Neural progenitor cell (in vitro differentiated cells): ENCODE data around the gene DNAJC1. TPM values are rescaled to one million over a fixed set of nuclear protein-coding genes. Genes with fewer than 3 reads are reported as not detected.

Source experiments
- DNase-seq: peaks from one replicate; pipeline ENCODE4 v3.0.0-alpha.2; 2016; ENCODE audit warnings: low spot score
- H2AFZ ChIP-seq: fragments of 200-600 bp; sonication (generic); replicated peaks from 2 replicates; pipeline ENCODE4 v1.6.1; 2016; ENCODE audit warnings: antibody characterized with exemption
- H3F3A ChIP-seq: fragments of 200-600 bp; sonication (generic); 2 replicates; pipeline ENCODE4 v1.6.1; 2016; ENCODE audit warnings: antibody characterized with exemption, low read depth
- H3K27ac ChIP-seq: fragments of 200-600 bp; sonication (generic); 2 replicates; pipeline ENCODE4 v1.5.1; 2016; ENCODE audit warnings: mild to moderate bottlenecking
- H3K27me3 ChIP-seq: fragments of 200-600 bp; sonication (generic); 2 replicates; pipeline ENCODE4 v1.6.1; 2016; ENCODE audit warnings: mild to moderate bottlenecking, moderate library complexity
- H3K36me3 ChIP-seq: fragments of 200-600 bp; sonication (generic); 2 replicates; pipeline ENCODE4 v1.5.1; 2016
- H3K4me1 ChIP-seq: fragments of 200-600 bp; sonication (generic); 2 replicates; pipeline ENCODE4 v1.6.1; 2016; ENCODE audit warnings: mixed run types
- H3K4me2 ChIP-seq: fragments of 200-600 bp; sonication (generic); 2 replicates; pipeline ENCODE4 v1.6.1; 2016
- H3K4me3 ChIP-seq: fragments of 200-600 bp; sonication (generic); 2 replicates; pipeline ENCODE4 v1.5.1; 2016
- H3K79me2 ChIP-seq: fragments of 200-600 bp; sonication (generic); 2 replicates; pipeline ENCODE4 v1.6.1; 2016; ENCODE audit warnings: low read depth
- H3K9ac ChIP-seq: fragments of 200-600 bp; sonication (generic); 2 replicates; pipeline ENCODE4 v1.6.1; 2016
- H3K9me3 ChIP-seq: fragments of 200-600 bp; sonication (generic); 2 replicates; pipeline ENCODE4 v1.5.1; 2016; ENCODE audit warnings: low read depth
- H4K20me1 ChIP-seq: fragments of 200-600 bp; sonication (generic); 2 replicates; pipeline ENCODE4 v1.6.1; 2016; ENCODE audit warnings: low read depth
- H3K27ac Mint-ChIP-seq: 3 replicates; pipeline ENCODE4 v1.8.0; 2021; ENCODE audit warnings: mixed read lengths
- H3K27me3 Mint-ChIP-seq: 2 replicates; pipeline ENCODE4 v1.8.0; 2022; ENCODE audit warnings: low read depth, mild to moderate bottlenecking, inconsistent platforms, moderate library complexity, mixed read lengths; ENCODE audit not compliant: insufficient read depth
- H3K36me3 Mint-ChIP-seq: 3 replicates; pipeline ENCODE4 v1.8.0; 2021; ENCODE audit warnings: mixed read lengths
- H3K4me1 Mint-ChIP-seq: 3 replicates; pipeline ENCODE4 v1.8.0; 2021; ENCODE audit warnings: mixed read lengths
- H3K4me3 Mint-ChIP-seq: 3 replicates; pipeline ENCODE4 v1.8.0; 2021; ENCODE audit warnings: mild to moderate bottlenecking, moderate library complexity, mixed read lengths
- H3K9me3 Mint-ChIP-seq: 3 replicates; pipeline ENCODE4 v1.8.0; 2020; ENCODE audit warnings: mixed read lengths
- EZH2 ChIP-seq: fragments of 200-600 bp; sonication (generic); IDR thresholded peaks from 2 replicates; pipeline ENCODE4 v1.6.1; 2017; ENCODE audit warnings: antibody characterized with exemption, mild to moderate bottlenecking, moderate library complexity
- EZH2phosphoT487 ChIP-seq: fragments of 200-600 bp; sonication (generic); IDR thresholded peaks from 2 replicates; pipeline ENCODE4 v1.6.1; 2017; ENCODE audit warnings: antibody characterized with exemption
- total RNA-seq: library from RNA; depleted of rRNA; stranded (reverse); fragments of >200 nt; gene quantifications from 2 replicates; pipeline ENCODE4 v1.2.3, GENCODE V29; 2015; ENCODE audit warnings: low replicate concordance
- TF ChIP-seq, protein P1 (sequence below): fragments of 200-600 bp; sonication (generic); IDR thresholded peaks from 2 replicates; pipeline ENCODE4 v1.5.1; 2017; ENCODE audit warnings: antibody characterized with exemption, mild to moderate bottlenecking

Gene DNAJC1
- total RNA-seq, 1 donor from 2014 or later = 55.3 TPM

DNA sequence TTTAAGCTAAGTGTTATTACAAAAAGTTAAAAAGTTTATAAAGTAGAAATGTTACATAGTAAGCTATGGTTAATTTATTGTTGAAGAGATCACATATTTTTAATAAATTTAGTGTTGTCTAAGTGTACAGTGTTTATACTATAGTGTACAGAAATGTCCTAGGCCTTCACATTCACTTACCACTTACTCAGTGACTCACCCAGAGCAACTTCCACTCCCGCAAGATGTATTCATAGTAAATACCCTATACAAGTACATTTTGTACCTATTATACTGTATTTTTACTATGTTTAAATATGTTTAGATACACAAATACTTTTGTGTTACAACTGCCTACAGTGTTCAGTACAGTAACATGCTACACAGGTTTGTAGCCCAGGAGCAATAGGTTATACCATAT is 69.2 kb downstream of the DNAJC1 start:
- H2AFZ ChIP-seq = no peak overlapping the region
- H3K4me1 Mint-ChIP-seq = peaks cover 1% of the 10 kb centered on the region
- peaks cover 19% of the 10 kb centered on the region for H3K9me3 ChIP-seq
- no peak overlapping the region for H3K4me2 ChIP-seq
- peaks cover 1% of the 10 kb centered on the region for H3K4me1 ChIP-seq
- H3K9me3 Mint-ChIP-seq = peaks cover 27% of the 10 kb centered on the region
- no peak overlapping the region for H3K27ac Mint-ChIP-seq
- no peaks in the 10 kb centered on the region for H4K20me1 ChIP-seq
- no peak overlapping the region for H3K9ac ChIP-seq
- no peak for DNase-seq
- H3K79me2 ChIP-seq = no peaks in the 10 kb centered on the region
- no peak overlapping the region for H3K4me3 Mint-ChIP-seq
- peaks cover 17% of the 10 kb centered on the region for H3K36me3 Mint-ChIP-seq
- no peak overlapping the region for H3K4me3 ChIP-seq
- no peaks in the 10 kb centered on the region for H3K27me3 Mint-ChIP-seq
- TF ChIP-seq, protein P1, sequence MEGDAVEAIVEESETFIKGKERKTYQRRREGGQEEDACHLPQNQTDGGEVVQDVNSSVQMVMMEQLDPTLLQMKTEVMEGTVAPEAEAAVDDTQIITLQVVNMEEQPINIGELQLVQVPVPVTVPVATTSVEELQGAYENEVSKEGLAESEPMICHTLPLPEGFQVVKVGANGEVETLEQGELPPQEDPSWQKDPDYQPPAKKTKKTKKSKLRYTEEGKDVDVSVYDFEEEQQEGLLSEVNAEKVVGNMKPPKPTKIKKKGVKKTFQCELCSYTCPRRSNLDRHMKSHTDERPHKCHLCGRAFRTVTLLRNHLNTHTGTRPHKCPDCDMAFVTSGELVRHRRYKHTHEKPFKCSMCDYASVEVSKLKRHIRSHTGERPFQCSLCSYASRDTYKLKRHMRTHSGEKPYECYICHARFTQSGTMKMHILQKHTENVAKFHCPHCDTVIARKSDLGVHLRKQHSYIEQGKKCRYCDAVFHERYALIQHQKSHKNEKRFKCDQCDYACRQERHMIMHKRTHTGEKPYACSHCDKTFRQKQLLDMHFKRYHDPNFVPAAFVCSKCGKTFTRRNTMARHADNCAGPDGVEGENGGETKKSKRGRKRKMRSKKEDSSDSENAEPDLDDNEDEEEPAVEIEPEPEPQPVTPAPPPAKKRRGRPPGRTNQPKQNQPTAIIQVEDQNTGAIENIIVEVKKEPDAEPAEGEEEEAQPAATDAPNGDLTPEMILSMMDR = no peak
- TF ChIP-seq EZH2phosphoT487 = no peak
- H3K27me3 ChIP-seq = no peaks in the 10 kb centered on the region
- H3F3A ChIP-seq = no peaks in the 10 kb centered on the region
- H3K27ac ChIP-seq = no peak overlapping the region
- H3K36me3 ChIP-seq = peaks cover 13% of the 10 kb centered on the region

DNA sequence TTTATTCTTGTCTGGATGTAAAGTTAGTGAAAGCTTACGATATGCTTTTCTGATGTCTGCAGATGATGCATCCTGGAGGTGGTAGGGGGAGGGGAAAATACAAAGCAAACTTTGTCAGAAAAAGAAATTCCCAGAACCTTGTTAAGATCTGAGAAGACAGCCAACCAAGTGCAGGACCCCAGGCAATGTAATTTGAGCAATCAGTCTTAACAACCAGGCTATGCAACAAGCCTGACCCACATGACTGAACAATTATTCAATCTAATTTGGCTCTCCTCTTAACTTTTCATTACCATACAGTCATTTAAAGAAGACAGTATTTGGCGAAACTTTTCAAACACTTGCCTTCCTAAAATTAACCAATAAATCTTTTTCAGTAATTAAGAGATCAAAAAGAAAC is 74.5 kb downstream of the DNAJC1 start:
- H3K27ac Mint-ChIP-seq = peak overlapping the region; percentile 87
- no peaks in the 10 kb centered on the region for H4K20me1 ChIP-seq
- H3K36me3 Mint-ChIP-seq = peaks cover 2% of the 10 kb centered on the region
- H3K4me3 ChIP-seq = no peak overlapping the region
- no peaks in the 10 kb centered on the region for H3K27me3 ChIP-seq
- no peaks in the 10 kb centered on the region for H3K36me3 ChIP-seq
- peak overlapping the region; percentile 37 for H3K4me2 ChIP-seq
- TF ChIP-seq EZH2 (no peak), EZH2phosphoT487 (no peak)
- TF ChIP-seq, protein P1 = no peak
- H3F3A ChIP-seq = no peaks in the 10 kb centered on the region
- peaks cover 11% of the 10 kb centered on the region for H3K4me1 ChIP-seq
- H3K79me2 ChIP-seq = no peaks in the 10 kb centered on the region
- H3K4me1 Mint-ChIP-seq = peaks cover 28% of the 10 kb centered on the region
- H2AFZ ChIP-seq = no peak overlapping the region
- H3K9me3 Mint-ChIP-seq = peaks cover 3% of the 10 kb centered on the region
- H3K4me3 Mint-ChIP-seq = peak overlapping the region; percentile 80
- H3K27ac ChIP-seq = no peak overlapping the region
- H3K27me3 Mint-ChIP-seq = no peaks in the 10 kb centered on the region
- peak; percentile 20 for DNase-seq
- no peaks in the 10 kb centered on the region for H3K9me3 ChIP-seq
- no peak overlapping the region for H3K9ac ChIP-seq

DNA sequence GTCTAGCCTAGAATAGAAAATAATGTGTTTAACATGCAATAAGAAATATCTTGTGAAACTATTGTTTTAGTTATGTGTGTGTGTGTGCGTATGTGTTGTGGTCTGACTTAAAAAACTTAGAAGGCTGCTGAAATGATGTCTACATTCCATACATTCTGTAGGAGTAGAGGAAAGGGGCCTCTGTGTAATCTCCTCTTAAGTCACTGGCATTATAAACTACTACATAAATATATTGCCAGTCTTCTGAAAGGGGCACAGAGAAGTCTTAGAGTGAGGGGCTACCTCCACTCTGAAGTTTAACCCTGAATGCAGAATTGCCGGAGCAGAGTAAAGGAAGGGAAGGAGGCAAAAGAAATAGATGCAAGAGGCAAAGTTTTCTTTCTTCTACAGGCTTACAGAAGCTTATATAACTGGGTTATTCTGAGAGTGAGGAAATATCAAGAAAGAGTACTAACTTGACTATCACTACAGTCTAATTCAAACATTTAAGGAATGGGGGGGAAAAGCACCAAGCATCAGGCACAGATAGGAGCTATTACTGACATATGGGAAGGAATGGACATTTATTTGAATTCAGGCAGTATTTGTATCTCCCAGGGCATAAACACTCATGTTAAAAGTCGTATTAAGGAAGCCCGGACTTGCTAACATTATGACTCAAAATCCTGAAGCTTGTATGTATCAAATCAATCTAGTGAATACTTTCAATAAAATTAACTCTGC is 75.7 kb downstream of the DNAJC1 start:
- Mint-ChIP-seq H3K9me3 (peaks cover 3% of the 10 kb centered on the region), H3K27me3 (no peaks in the 10 kb centered on the region), H3K36me3 (peaks cover 2% of the 10 kb centered on the region), H3K4me3 (peak overlapping the region; percentile 80), H3K27ac (peak overlapping the region; percentile 80), H3K4me1 (peaks cover 32% of the 10 kb centered on the region)
- Histone ChIP-seq H3K9ac (no peak overlapping the region), H3K79me2 (no peaks in the 10 kb centered on the region), H3K4me1 (peaks cover 11% of the 10 kb centered on the region), H3K27me3 (no peaks in the 10 kb centered on the region), H3K4me3 (no peak overlapping the region), H2AFZ (no peak overlapping the region), H3K36me3 (no peaks in the 10 kb centered on the region), H3K4me2 (no peak overlapping the region), H3F3A (no peaks in the 10 kb centered on the region), H3K9me3 (no peaks in the 10 kb centered on the region), H4K20me1 (no peaks in the 10 kb centered on the region), H3K27ac (no peak overlapping the region)
- no peak for DNase-seq
- TF ChIP-seq EZH2 (no peak), EZH2phosphoT487 (no peak)
- TF ChIP-seq, protein P1 = no peak
